Measurements from ENCODE around the gene CEMIP2.
"Not testable (repeated sequence)": the region's sequence is repeated elsewhere in the genome, so short reads cannot be mapped to it uniquely, and the experiment has no call there.

The CEMIP2 gene

GRCh38 chr9:71806901-71807307 lies 38.6 kb upstream of the CEMIP2 start:
- peak; percentile 90 for TF ChIP-seq CTCF (IDR thresholded peaks at IDR 0.05; ENCODE audit: insufficient read depth, low read depth, low read length, missing control alignments)
- no peak overlapping the region for H3K4me3 ChIP-seq (ENCODE audit: low read depth, low read length)
- peak; percentile 67 for DNase-seq (ENCODE audit: low read depth)

- H3K4me3 ChIP-seq (ENCODE audit: low read depth, low read length); DNase-seq (ENCODE audit: low read depth): not testable (repeated sequence)
These were observed 36.8 kb upstream of the CEMIP2 start for GRCh38 chr9:71805096-71805495.

GRCh38 chr9:71801826-71802225 lies 33.5 kb upstream of the CEMIP2 start:
- DNase-seq (ENCODE audit: low read depth): no peak
- H3K4me3 ChIP-seq (ENCODE audit: low read depth, low read length): no peak overlapping the region
- TF ChIP-seq CTCF (IDR thresholded peaks at IDR 0.05; ENCODE audit: insufficient read depth, low read depth, low read length, missing control alignments): no peak

GRCh38 chr9:71797266-71797665 lies 29.0 kb upstream of the CEMIP2 start:
- TF ChIP-seq CTCF (IDR thresholded peaks at IDR 0.05; ENCODE audit: insufficient read depth, low read depth, low read length, missing control alignments): no peak
- no peak for DNase-seq (ENCODE audit: low read depth)
- H3K4me3 ChIP-seq (ENCODE audit: low read depth, low read length): no peak overlapping the region

GRCh38 chr9:71796100-71796767 lies 27.9 kb upstream of the CEMIP2 start:
- peak; percentile 20 for DNase-seq (ENCODE audit: low read depth)
- TF ChIP-seq CTCF (IDR thresholded peaks at IDR 0.05; ENCODE audit: insufficient read depth, low read depth, low read length, missing control alignments): no peak

GRCh38 chr9:71795097-71795813 lies 26.9 kb upstream of the CEMIP2 start:
- peak; percentile 85 for DNase-seq (ENCODE audit: low read depth)
- TF ChIP-seq CTCF (IDR thresholded peaks at IDR 0.05; ENCODE audit: insufficient read depth, low read depth, low read length, missing control alignments): no peak
- no peak overlapping the region for H3K4me3 ChIP-seq (ENCODE audit: low read depth, low read length)

More at GRCh38 chr9:71796100-71796767, 27.9 kb upstream of the CEMIP2 start:
- H3K4me3 ChIP-seq (ENCODE audit: low read depth, low read length): no peak overlapping the region

- H3K4me3 ChIP-seq (ENCODE audit: low read depth, low read length): no peak overlapping the region
- no peak for DNase-seq (ENCODE audit: low read depth)
- TF ChIP-seq CTCF (IDR thresholded peaks at IDR 0.05; ENCODE audit: insufficient read depth, low read depth, low read length, missing control alignments): no peak
These were observed 25.2 kb upstream of the CEMIP2 start for GRCh38 chr9:71793386-71794105.
